NCI-H345 treated with DMSO at 0.1 percent for 48 hours (cell line): ENCODE data around the gene FAM3C.
"Not testable (repeated sequence)": the region's sequence is repeated elsewhere in the genome, so short reads cannot be mapped to it uniquely, and the experiment has no call there.

Experiments used
- DNase-seq: peaks from one replicate; lab custom pipeline; 2025; ENCODE audit not compliant: unreplicated experiment; lab: John Stamatoyannopoulos, UW

The FAM3C gene, protein sequence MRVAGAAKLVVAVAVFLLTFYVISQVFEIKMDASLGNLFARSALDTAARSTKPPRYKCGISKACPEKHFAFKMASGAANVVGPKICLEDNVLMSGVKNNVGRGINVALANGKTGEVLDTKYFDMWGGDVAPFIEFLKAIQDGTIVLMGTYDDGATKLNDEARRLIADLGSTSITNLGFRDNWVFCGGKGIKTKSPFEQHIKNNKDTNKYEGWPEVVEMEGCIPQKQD

GRCh38 chr7:121395961-121396757 is at the start of gene FAM3C:
FAM3C (minus strand) TSS chr7:121396308; CDS start chr7:121382969, 13,339 bp downstream.
- peak; percentile 87 for DNase-seq

GRCh38 chr7:121442845-121443244 is 46.7 kb upstream of the FAM3C start:
- DNase-seq: no peak

- no peak for DNase-seq
Observed at GRCh38 chr7:121440857-121441503, 44.9 kb upstream of the FAM3C start.

DNA sequence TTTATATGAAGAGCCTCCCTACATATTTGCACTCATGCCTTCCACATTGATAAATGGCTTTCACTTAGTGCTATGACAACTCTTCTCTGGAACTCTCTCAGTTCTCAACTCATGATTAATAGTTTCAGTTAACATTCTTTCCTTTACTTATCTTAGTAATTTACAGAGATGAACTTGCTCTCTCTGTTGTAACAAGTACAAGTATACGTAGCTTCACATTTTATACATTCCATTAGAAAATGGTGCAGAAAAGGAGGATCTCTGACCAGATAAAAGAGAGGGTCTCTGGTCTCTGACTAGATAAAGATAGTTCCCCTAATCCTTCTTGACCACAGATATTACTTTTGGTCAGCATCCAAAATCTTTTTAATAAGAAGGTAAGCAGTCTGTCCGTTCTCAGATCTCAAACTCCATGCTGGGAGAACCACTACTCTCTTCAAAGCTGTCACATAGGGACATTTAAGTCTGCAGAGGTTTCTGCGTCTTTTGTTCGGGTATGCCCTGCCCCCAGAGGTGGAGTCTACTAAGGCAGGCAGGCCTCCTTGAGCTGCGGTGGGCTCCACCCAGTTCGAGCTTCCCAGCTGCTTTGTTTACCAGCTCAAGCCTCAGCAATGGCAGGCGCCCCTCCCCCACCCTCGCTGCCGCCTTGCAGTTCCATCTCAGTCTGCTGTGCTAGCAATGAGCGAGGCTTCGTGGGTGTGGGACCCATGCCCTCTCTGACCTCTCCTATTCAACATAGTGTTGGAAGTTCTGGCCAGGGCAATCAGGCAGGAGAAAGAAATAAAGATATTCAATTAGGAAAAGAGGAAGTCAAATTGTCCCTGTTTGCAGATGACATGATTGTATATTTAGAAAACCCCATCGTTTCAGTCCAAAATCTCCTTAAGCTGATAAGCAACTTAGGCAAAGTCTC is 42.2 kb upstream of the FAM3C start:
- not testable (repeated sequence) for DNase-seq

DNA sequence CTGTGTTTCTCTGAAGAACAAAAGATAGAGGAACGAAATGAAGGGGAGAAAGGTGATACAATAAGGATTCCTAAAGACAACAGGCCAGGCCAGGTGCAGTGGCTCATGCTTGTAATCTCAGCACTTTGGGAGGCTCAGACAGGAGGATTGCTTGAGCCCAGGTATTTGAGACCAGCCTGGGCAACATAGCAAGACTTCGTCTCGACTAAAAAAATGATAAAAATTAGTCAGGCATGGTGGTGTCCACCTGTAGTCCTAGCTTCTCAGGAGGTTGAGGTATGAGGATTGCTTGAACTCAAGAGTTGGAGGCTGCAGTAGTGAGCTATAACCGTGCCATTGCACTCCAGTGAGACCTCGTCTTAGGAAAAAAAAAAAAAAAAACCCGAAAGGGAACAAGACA is 41.4 kb upstream of the FAM3C start:
- DNase-seq: no peak

DNA sequence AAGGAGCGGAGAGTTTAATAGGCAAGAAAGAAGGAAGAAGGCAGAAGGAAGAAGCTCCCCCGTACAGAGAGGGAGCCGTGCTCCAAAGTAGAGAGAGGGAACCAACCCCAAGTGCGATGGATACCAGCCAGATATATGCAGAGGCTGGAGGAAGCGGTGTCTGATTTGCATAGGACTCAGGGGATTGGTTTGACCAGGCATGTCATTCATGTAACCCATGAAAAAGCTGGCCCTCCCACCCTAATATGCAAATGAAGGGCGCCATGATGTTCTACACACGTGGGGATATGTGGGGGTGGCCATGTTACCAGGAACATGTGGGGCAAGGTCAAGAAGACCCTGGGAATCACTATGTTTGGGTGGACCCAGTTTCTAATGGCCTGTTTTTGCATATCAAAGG is 40.6 kb upstream of the FAM3C start:
- DNase-seq: no peak

DNA sequence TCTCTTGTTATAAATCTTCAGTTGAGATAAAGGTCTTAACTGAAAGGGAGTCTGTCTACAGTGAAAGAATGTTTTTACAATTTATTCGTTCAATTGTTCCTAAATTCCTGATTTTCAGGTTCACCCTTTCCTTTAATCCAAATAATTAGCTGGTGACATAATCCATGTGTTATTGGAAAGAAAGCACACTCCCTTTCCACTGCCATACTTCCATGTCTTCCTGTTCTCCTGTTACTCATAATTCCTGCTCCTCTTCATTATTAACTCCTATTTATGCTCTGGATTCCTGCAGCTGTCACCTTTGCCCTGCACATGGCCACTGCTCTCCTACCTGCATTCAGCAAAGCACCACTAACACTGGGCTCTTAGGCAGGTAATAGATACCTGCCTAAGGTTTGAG is 40.0 kb upstream of the FAM3C start:
- DNase-seq: no peak

DNA sequence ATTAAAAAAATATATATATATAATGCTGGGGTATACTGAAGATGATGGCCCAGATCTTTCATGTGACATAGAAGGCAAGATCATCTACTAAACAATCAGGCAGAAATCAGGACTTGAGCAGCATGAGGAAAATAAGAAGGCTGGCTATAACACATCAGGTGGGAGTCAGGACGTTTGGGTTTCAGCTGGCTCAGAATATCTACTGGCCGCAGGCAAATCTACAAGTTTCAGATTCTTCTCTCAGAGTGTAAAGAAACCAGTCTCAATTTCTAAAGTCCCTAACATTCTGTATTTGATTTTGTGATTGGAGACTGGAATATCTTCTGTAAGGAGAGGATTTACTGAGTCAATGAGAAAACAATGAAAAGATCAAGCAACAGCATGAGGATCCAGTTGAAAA is 37.7 kb upstream of the FAM3C start:
- DNase-seq: no peak

- DNase-seq: not testable (repeated sequence)
Observed at GRCh38 chr7:121432486-121432885, 36.4 kb upstream of the FAM3C start.

GRCh38 chr7:121431996-121432395 is 35.9 kb upstream of the FAM3C start:
- no peak for DNase-seq

GRCh38 chr7:121431389-121431995 is 35.4 kb upstream of the FAM3C start:
- DNase-seq: no peak

GRCh38 chr7:121430558-121430957 is 34.5 kb upstream of the FAM3C start:
- DNase-seq: no peak

DNA sequence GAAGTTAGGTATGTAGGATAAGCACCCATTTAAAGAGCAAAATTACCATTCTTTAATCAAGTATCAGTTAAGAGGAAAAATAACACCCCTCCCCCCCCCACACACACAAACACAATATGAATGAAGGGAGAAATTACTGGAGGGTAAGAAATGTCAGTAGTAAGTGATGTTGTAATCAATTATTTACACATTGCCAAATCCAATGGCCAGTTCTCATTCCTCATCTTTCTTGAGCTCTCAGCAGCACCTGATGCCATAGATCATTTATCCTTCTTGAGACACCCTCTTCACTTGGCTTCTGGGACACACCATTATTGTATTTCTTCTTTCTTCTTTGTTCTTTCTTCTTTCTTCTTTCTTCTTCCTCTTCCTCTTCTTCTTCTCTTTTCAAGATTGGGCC is 33.7 kb upstream of the FAM3C start:
- DNase-seq: no peak

DNA sequence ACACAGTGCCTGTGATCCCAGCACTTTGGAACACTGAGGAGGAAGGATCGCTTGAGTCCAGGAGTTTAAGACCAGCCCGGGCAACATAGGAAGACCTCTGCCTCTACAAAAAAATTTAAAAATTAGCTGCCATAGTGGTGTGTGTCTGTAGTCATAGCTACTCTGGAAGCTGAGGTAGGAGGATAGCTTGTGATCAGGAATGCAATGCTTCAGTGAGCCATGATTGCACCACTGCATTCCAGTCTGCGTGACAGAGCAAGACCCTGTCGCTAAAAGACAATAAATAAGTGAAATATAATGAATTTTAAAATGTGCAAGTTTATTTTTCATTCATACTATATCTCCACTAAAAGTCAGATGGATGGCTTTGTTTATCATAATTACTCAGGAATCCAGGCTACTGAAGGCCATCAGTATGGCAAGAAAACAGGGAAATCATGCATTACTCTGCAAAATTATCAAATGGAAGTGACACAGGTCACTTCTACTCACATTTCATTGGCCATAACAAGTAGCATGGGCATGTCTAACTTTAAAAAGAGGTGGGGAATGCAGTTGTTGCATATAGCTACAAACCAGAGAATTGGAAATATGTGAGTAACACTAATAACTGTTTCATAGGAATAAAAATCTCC is 32.9 kb upstream of the FAM3C start:
- no peak for DNase-seq

GRCh38 chr7:121421743-121422142 is 25.6 kb upstream of the FAM3C start:
- not testable (repeated sequence) for DNase-seq

DNA sequence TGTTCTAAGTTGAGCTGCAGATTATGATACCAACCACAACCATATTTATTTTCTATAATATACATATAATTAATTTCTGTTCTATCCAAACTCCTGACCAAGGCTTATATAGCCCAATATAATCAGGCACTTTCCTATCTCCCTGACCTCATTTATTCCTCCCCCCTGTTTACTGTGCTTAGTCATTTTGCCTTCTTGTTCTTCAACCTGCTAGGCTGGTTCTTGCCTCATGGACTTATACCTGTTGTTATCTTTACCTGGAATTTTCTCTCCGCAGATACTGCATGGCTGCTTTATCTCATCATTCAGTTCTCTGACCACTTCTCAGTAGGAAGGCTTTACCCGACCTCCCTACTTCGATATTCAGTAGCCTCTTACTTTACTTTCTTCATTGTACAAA is 24.9 kb upstream of the FAM3C start:
- DNase-seq: no peak

- no peak for DNase-seq
Observed at GRCh38 chr7:121419201-121420148, 23.4 kb upstream of the FAM3C start.

DNA sequence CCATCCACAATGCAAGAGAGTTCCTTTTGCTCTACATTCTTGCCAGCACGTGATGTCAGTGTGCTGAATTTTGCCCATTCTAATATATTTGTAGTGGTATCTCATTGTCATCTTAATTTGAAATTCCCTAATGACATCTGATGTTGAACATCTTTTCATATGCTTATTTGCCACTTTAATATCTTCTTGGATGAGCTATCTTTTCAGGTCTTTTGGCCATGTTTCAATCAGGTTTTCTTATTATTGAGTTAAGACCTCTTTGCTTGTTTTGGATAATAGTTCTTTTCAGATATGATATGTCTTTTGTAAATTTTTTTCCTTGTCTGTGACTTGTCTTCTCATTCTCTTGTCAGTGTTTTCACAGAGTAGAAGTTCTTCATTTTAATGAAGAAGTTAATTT is 20.4 kb upstream of the FAM3C start:
- DNase-seq: no peak

DNA sequence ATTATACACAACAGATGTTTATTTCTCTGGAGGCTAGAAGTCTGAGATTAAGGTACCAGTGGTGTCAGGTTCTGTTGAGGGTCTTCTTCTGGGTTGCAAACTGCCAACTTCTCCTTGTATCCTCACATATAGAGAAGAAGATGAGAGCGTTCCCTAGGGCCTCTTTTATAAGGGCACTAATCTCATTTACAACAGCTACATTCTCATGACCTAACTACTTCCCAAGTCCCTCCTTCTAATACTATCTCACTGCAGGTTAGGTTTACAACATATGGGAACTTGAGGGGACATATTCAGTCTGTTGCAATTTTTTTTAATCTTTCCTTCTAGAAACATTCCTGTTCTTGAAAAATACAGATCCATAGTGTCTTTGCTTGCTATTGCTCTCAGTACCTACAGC is 18.3 kb upstream of the FAM3C start:
- no peak for DNase-seq
